Measurements from ENCODE around the gene TRABD2A.

DNA sequence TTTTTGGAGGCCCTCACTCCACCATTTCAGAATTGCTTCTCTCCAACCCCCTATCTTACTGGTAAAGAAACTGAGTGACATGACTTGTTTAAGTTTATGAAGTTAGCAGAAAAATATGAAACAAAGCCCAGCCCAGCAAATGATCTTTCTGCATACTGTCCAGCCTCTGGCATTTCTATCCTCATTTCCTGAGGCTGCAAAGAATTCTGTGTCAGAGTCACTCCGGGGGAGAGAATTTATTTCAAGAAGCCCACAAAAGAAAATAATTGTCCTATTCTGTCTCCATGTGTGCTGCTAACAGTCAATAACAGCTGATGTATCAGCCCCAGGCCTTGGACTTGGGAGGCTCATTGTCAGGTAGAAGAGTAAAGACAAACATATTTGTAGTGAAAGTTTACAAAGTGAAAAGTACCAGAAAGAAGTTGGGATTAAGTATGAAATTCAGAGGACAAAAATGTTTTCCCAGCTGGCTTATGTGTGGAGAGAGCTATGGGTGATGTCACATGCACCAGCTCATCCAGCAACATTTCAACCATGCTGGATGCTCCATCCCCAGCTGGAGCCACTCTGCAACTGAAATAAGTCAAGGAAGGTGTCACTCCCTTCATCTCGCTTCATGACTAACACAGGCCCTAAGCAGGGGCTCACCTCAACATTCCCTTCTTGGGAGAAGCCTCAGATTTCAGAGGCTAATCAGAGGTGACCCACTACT, 42.3 kb downstream of the TRABD2A start:
- TF ChIP-seq, protein P1, sequence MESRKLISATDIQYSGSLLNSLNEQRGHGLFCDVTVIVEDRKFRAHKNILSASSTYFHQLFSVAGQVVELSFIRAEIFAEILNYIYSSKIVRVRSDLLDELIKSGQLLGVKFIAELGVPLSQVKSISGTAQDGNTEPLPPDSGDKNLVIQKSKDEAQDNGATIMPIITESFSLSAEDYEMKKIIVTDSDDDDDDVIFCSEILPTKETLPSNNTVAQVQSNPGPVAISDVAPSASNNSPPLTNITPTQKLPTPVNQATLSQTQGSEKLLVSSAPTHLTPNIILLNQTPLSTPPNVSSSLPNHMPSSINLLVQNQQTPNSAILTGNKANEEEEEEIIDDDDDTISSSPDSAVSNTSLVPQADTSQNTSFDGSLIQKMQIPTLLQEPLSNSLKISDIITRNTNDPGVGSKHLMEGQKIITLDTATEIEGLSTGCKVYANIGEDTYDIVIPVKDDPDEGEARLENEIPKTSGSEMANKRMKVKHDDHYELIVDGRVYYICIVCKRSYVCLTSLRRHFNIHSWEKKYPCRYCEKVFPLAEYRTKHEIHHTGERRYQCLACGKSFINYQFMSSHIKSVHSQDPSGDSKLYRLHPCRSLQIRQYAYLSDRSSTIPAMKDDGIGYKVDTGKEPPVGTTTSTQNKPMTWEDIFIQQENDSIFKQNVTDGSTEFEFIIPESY (CRISPR knock-in tag; IDR thresholded peaks at IDR 0.05), result no peak
- TF ChIP-seq POLR2A (IDR thresholded peaks at IDR 0.05; ENCODE audit: insufficient read depth in 1 of 2, low read depth in 2 of 2, low read length in 2 of 2) (no peak), NR2C2 (CRISPR knock-in tag; IDR thresholded peaks at IDR 0.05; ENCODE audit: borderline replicate concordance) (no peak), ZNF263 (CRISPR knock-in tag; IDR thresholded peaks at IDR 0.05) (no peak), CEBPB (IDR thresholded peaks at IDR 0.05; ENCODE audit: borderline replicate concordance, low read depth, low read length) (no peak), HMGA1 (CRISPR knock-in tag; conservative IDR thresholded peaks at IDR 0.05) (no peak), FOXJ3 (CRISPR knock-in tag; IDR thresholded peaks at IDR 0.05; ENCODE audit: borderline replicate concordance) (no peak), RAD51 (IDR thresholded peaks at IDR 0.05; ENCODE audit: borderline replicate concordance) (no peak)
- TF ChIP-seq, protein P2, sequence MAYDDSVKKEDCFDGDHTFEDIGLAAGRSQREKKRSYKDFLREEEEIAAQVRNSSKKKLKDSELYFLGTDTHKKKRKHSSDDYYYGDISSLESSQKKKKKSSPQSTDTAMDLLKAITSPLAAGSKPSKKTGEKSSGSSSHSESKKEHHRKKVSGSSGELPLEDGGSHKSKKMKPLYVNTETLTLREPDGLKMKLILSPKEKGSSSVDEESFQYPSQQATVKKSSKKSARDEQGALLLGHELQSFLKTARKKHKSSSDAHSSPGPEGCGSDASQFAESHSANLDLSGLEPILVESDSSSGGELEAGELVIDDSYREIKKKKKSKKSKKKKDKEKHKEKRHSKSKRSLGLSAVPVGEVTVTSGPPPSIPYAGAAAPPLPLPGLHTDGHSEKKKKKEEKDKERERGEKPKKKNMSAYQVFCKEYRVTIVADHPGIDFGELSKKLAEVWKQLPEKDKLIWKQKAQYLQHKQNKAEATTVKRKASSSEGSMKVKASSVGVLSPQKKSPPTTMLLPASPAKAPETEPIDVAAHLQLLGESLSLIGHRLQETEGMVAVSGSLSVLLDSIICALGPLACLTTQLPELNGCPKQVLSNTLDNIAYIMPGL (CRISPR knock-in tag; IDR thresholded peaks at IDR 0.05; ENCODE audit: borderline replicate concordance in 1 of 2, low read depth in 1 of 2), result no peak
- TF ChIP-seq, protein P3, sequence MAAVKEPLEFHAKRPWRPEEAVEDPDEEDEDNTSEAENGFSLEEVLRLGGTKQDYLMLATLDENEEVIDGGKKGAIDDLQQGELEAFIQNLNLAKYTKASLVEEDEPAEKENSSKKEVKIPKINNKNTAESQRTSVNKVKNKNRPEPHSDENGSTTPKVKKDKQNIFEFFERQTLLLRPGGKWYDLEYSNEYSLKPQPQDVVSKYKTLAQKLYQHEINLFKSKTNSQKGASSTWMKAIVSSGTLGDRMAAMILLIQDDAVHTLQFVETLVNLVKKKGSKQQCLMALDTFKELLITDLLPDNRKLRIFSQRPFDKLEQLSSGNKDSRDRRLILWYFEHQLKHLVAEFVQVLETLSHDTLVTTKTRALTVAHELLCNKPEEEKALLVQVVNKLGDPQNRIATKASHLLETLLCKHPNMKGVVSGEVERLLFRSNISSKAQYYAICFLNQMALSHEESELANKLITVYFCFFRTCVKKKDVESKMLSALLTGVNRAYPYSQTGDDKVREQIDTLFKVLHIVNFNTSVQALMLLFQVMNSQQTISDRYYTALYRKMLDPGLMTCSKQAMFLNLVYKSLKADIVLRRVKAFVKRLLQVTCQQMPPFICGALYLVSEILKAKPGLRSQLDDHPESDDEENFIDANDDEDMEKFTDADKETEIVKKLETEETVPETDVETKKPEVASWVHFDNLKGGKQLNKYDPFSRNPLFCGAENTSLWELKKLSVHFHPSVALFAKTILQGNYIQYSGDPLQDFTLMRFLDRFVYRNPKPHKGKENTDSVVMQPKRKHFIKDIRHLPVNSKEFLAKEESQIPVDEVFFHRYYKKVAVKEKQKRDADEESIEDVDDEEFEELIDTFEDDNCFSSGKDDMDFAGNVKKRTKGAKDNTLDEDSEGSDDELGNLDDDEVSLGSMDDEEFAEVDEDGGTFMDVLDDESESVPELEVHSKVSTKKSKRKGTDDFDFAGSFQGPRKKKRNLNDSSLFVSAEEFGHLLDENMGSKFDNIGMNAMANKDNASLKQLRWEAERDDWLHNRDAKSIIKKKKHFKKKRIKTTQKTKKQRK (IDR thresholded peaks at IDR 0.05; ENCODE audit: low read length), result no peak
- TF ChIP-seq, protein P4, sequence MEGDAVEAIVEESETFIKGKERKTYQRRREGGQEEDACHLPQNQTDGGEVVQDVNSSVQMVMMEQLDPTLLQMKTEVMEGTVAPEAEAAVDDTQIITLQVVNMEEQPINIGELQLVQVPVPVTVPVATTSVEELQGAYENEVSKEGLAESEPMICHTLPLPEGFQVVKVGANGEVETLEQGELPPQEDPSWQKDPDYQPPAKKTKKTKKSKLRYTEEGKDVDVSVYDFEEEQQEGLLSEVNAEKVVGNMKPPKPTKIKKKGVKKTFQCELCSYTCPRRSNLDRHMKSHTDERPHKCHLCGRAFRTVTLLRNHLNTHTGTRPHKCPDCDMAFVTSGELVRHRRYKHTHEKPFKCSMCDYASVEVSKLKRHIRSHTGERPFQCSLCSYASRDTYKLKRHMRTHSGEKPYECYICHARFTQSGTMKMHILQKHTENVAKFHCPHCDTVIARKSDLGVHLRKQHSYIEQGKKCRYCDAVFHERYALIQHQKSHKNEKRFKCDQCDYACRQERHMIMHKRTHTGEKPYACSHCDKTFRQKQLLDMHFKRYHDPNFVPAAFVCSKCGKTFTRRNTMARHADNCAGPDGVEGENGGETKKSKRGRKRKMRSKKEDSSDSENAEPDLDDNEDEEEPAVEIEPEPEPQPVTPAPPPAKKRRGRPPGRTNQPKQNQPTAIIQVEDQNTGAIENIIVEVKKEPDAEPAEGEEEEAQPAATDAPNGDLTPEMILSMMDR (CRISPR knock-in tag; IDR thresholded peaks at IDR 0.05), result no peak
